Heart left ventricle (tissue), 13 donors: ENCODE data around the gene TXNRD3.

Experiments used
- CTCF ChIP-seq, 12 donors: fragments of 200-600 bp; sonication (generic) in 4 of 12; IDR thresholded peaks; one replicate each; pipeline versions ENCODE4 v1.5.0 to v1.8.0; 2018 to 2022; ENCODE audit warnings: antibody characterized with exemption in 12 of 12, mild to moderate bottlenecking in 5 of 12
- POLR2A ChIP-seq, 2 donors: fragments of 450-650 bp; IDR thresholded peaks; one replicate each; pipeline ENCODE4 v1.6.1; 2017; ENCODE audit warnings: antibody characterized with exemption in 2 of 2, mild to moderate bottlenecking in 2 of 2, moderate library complexity in 2 of 2
- donor health status: ischemic (EF 13 %, LVEDD 7.1; RV severe dilation, severe dysfunction).
- donor health status: DM: no; HTN: yes; CAD: no.
- donor health status: DM: no; HTN: no; CAD: no.
- donor health status: ischemic (EF 25% LVEDD 6.9; RV normal size, moderate dysfunction).
- donor health status: ischemic (EF 25% LVEDD 5.7; RV mildly dilated, moderate dysfunction).
- donor health status: ischemic (EF 35%, LVEDD 5.7; RV mildly dilated, moderate dysfunction).
- donor health status: nonischemic (EF 11% LVEDD 7.7; RV severe dilation, severe dysfunction).
- donor health status: DM: yes; HTN: yes; CAD: no.
- donor health status: PGD.
- donor health status: ischemic (EF 29% LVEDD 5.4; RV normal size, mild dysfunction).
- donor health status: nonischemic (EF 23%, LVEDD 6.1; RV moderate dilation, normal function).

GRCh38 chr3:126636436-126636835, 18.5 kb downstream of the TXNRD3 start:
- TF ChIP-seq CTCF (IDR thresholded peaks at IDR 0.05) (no peak), POLR2A (IDR thresholded peaks at IDR 0.05) (no peak)
